GM19467 (cell line): ENCODE measurements around the gene GPR155.

Source experiments
- ATAC-seq: cut with Tn5 transposase; IDR thresholded peaks from one replicate; pipeline ENCODE4 v1.9.1; 2021; ENCODE audit warnings: mild to moderate bottlenecking, moderate library complexity; ENCODE audit not compliant: unreplicated experiment

Gene GPR155

GRCh38 chr2:174383796-174384195 lies 103.0 kb downstream of the GPR155 start:
- no peak for ATAC-seq
